GM08714 (cell line): ENCODE results near the gene LINC00305.

Experiments used
- H3K4me3 ChIP-seq: fragments of 200-500 bp; sonication (Bioruptor generic); 2 replicates; pipeline ENCODE4 v1.5.1; 2014; ENCODE audit warnings: mild to moderate bottlenecking, low read length, inconsistent platforms
- ZNF274 ChIP-seq: IDR thresholded peaks from 2 replicates; pipeline ENCODE4 v1.6.1; 2012; ENCODE audit warnings: mild to moderate bottlenecking, low read depth, low read length

The LINC00305 gene

DNA sequence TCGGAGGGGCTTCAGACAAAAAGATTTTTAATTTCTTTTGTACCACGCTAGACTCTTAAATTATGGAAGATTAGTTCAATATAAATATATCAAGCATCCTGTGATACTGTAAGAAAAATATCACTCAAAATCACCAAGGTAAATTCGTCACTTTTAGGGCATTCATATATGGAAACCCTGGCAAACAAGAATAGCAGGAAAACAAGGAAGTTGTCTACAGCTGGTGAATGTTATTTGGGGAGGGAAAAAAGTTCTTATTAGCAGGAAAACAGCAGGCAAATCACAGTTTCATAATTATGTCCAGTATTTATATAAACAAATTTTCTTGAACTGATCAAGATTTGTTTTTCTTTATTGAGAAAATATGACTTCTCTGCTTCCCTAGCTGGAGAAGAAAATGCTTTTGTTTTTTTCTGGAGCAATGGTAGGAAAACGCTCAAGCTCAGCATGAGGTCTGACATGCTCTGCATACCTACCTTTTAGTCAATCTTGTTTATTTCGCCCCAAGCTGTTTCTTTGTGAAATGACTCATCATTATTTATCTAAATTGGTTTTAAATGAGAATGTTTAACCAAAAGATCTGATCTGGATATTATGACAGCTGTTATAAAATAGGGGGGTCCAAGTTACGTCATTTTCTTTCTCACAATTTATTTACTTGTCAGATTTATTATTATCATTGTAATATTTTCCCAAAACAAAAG is 14.7 kb downstream of the LINC00305 start:
- no peak overlapping the region for H3K4me3 ChIP-seq
- TF ChIP-seq ZNF274 = no peak

DNA sequence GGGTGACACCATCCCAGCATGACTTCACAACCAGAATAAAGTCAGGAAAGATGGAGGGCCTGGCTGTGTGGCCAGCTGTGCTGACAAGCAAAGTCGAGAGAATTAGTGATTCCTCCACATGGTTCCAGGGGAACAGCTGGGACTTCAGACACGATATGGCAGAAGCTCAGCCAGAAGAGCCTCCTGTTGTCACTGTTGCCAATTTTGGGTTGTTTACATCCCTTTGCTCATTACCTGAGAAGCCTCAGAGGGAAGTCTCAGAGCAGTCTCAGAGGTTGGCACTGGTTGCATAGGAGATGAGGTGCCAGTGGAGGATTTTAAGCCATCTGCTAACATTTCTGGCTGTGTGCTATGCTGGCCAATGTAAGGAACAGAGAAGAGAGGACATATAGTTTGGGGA is 16.0 kb downstream of the LINC00305 start:
- H3K4me3 ChIP-seq = no peak overlapping the region
- no peak for TF ChIP-seq ZNF274

DNA sequence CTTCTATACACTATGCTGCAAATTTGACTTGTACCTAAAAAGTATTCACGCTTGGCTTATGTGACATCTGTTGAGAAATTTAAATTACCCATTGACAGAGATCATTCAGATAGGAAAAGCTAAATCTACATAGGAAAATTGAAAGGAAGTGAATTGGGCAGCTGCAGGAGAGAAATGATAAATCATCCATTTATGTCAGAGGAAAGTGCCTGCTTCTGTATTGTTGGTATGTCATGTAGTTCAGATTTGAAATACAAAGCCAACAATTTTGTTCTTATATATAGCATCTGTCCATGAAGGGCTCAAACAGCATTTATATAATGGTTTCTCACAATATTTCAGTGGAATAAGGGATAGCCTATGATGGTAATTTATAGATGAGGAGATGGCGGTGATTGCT is 17.6 kb downstream of the LINC00305 start:
- no peak for TF ChIP-seq ZNF274
- H3K4me3 ChIP-seq = no peak overlapping the region

DNA sequence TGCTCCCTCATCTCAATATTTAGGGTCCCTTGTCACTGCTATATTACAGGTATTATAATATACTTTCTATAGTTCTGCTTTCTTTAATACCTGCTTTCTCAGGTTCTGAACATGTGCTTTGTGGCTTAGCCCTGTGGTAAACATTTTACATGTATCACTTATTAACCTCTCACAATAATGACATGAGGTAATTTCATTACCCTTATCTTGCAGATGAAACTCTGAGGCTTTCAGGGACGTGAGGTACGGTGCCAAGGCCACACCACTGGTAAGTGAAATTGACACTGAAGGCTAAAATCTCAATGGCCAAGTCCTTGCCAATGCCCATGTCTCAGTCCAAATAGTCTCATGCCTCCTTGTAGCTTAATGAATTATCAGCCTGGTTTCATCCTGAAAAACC is 21.7 kb downstream of the LINC00305 start:
- TF ChIP-seq ZNF274 = no peak
- H3K4me3 ChIP-seq = no peak overlapping the region

DNA sequence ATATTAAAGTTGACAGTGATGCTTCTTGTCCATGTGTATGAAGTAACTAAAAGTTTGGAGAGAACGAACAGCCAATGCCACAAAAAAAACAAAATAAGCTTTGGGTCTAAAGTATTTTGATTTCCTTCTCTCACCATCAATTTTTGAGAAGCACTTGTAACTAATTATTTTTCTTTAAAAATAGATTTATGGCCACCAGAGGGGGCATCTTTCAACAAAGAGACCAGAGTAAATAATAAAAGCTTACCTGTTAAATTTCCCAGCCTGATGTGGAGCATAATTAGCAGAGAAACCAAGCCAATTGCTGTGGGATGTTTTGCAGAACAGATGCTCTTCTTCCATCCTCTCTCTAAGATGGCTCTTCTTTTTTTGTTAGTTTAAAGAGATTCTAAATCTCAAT is 29.0 kb downstream of the LINC00305 start:
- no peak overlapping the region for H3K4me3 ChIP-seq
- TF ChIP-seq ZNF274 = no peak

DNA sequence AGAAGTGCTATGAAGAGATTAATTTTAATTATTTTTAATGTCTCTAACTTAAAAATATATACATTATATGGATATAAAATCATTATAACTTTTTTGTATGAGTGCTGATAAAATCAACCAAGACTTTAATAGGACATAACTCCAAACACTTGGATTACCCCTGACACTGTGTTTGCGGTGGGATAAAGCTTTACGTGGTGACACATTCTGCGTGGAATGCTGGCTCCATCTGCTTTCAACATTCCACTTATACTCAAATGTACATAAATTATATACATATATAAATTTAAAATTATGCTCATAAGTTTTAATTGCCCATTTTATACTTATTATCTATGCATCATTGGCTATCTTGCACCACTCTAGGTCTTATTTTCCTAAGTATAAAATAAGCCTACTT is 30.5 kb downstream of the LINC00305 start:
- H3K4me3 ChIP-seq = no peak overlapping the region

DNA sequence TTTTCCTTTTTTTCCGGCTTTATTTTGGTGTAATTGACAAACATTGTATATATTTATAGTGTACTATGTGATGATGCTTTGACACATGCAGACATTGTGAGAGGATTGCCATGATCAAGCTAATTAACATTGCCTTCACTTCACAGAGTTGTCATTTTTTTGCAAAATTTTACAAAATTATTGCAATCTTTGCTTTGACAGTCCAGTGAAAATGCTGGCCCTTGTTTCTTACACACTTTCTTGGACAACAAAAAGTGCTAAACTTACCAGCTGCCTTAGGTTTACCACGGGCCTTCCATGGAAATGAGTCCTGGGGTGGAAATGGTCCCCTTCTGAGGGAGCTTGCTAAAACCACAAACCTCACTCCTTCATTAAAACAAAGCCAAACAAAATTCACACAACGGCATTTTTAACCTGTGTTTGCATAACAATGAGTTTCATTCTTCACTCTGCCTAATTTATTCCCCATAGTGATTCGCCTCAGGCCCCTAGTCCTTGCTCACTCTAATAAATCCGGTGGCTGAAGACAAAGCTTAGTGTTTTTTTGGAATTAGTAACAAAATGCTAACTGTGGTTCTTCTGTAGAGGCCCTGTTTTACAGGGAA is 32.2 kb downstream of the LINC00305 start:
- no peak for TF ChIP-seq ZNF274
- H3K4me3 ChIP-seq = no peak overlapping the region

More for the DNA sequence above, 30.5 kb downstream of the LINC00305 start:
- TF ChIP-seq ZNF274 = no peak

DNA sequence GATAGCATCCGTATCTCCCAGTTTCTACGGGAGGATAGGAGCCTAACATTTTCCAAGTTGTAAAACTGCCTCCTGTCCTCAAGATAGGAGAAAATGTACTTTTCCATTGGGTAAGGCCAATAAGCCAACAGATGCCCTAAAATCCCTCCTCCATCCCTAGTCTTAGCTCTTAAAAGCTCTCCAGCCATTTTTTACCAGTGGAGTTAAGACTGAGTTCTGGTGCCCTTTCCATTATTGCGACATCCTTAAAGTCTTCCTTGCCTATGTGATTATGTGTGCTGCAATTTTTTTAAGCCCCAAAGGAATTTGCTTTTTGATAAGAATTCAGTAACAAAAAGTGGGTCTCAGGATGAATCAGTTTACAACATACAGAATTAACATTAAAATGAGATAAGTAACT is 33.0 kb downstream of the LINC00305 start:
- TF ChIP-seq ZNF274 = no peak

DNA sequence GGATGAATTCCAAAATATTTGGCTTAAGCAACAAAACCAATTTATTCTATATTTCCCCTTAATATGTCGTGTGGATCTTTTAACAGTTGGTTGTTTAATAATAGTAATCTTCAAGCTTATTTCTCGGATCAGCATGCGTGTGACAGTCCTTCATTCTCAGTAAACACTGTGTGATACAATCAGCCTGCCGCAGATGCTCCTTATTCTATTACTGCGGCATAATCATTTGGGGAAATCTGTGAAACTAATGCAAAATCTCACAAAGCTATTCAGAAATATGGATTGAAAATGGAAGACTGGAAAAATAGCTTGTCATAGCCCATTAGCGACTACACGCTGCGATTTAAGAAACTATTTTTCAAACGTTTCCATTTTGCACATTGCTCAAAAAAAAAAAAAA is 36.9 kb downstream of the LINC00305 start:
- no peak for TF ChIP-seq ZNF274

More for the DNA sequence above, 33.0 kb downstream of the LINC00305 start:
- no peak overlapping the region for H3K4me3 ChIP-seq

DNA sequence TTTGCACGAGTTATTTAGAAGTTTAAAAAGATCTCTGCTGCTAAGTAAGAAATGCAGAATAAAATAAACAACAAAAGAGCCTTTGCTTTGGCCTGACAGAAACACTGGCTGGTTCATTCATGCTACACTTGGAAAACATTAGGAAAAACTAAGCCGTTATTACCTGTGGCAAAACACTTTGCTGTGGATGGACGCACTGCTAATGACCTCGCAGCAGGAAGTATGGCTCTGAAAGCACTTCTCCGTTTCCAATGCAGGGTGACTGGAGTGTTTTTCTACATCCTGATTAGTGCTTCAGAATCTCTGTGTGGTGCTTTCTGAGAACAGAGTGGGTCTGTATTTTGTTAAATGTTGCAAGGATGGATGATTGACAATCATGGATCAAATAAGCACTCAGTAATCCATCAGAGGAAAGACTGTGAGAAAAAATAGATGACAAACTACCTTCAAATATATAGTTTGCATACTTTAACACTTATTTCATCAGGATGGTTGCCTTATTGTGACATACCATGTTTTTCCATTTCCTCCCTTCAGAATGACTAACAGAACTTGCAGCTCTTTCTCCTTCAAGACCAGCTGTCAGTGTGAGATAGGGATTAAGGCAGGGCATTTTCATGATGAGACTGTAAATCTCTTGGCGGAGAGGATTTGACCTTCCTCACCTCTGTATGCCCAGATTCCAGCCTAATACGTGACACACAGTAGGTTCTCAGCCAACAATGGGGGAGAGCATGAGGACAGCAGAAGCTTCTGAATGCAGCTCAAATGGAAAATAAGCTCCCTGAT is 38.0 kb downstream of the LINC00305 start:
- H3K4me3 ChIP-seq = no peak overlapping the region
- TF ChIP-seq ZNF274 = no peak

More for the DNA sequence above, 36.9 kb downstream of the LINC00305 start:
- H3K4me3 ChIP-seq = no peak overlapping the region

DNA sequence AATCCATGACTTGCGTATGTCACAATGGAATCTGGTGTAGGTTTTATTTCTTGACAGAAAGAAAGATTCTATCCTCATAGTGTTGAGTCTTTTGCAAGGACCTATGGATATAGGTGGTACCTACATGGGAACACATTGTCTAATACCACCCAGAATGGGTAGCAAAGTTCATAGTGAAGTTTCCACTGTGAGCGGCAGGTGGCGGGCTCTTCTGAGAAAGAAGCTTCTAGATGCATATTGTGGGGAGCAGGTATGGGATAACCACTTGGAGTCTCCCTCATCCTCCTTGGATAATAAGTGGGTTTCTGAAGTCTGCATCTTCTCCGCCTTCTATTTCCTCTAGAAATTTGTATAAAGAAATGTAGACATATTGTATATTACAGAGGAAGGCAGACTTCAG is 44.9 kb downstream of the LINC00305 start:
- TF ChIP-seq ZNF274 = no peak

DNA sequence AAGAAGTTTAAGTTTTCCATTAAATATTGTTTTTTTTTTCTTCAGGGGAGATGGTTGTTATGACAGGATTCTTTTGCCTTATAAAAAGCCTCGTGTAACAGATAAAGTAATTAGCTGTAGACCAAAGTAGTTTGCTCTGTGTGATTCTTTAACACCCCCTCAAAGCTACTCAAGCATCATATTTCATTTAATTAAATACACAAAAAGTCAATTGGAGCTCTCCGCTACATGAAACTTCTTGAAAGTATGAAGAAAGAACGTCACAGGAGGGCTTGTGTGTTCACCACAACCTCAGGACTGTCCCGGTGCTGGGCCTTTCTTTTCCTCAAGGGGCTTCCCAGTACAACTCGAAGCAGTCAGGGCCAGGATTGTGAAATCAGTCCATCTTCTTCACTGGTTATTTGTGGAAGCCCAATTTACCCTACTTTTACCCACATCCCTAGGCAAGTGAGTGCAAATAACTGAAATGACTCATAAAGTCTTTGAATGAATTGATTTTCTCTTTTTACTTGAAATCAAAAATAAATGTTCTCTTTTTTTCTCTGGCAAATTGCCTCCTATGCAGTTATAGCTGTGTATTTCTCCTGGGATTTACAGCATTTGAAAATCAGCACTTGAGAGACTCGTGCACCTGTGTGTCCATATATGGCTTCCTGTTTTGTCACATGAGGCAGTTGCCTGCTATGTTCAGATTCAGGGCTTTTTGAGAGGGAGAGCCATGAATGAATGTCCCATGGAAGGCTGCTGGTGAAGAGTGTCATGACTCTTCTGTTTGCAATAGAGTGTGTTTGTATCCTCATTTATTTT is 48.6 kb downstream of the LINC00305 start:
- no peak for TF ChIP-seq ZNF274
- no peak overlapping the region for H3K4me3 ChIP-seq

More for the DNA sequence above, 44.9 kb downstream of the LINC00305 start:
- no peak overlapping the region for H3K4me3 ChIP-seq

DNA sequence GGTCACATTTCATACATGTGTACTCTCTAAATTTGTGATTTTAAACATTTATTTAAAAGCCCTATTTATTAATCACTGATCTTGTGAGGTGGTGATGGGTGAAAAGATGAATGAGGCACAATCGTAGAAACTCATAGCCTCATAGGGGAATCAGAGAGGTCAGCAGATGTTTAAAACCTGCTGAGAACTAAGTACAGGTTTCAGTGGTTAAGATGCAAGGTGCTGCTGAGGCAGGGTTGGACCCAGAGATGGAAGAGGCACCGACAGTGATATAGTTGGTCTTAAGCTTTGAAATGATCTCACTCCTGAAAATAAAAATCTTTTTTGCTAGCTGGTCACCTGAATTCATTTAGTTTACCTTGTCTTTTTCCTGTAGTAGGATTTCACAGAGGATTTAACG is 49.6 kb downstream of the LINC00305 start:
- TF ChIP-seq ZNF274 = no peak
- no peak overlapping the region for H3K4me3 ChIP-seq

DNA sequence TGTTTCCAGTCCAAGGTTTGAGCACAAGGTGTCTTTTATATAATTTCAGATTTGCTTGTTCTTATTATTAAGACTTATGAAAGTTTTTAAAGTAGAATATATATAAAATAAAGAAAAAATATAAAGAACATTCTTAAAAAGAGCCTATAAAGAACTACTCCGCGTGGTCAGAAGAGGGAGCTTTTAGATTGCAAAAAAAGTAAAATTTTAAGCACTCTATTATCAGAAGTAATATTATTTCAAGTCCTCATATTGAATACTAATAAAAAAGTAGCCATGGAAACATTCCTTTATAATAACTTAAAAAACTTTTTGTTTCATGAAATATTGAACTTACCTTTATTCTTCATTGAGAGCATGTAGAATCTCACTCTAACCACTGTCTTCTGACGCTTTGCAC is 51.4 kb downstream of the LINC00305 start:
- H3K4me3 ChIP-seq = no peak overlapping the region
- TF ChIP-seq ZNF274 = no peak
